PC-3 (cell line): ENCODE data around the gene SULT1A1. TPM values are rescaled to one million over a fixed set of nuclear protein-coding genes. Genes with fewer than 3 reads are reported as not detected.
A peak's percentile ranks its signal among the peaks of the same experiment; 100 is the strongest.
"Not testable (repeated sequence)": the region's sequence is repeated elsewhere in the genome, so short reads cannot be mapped to it uniquely, and the experiment has no call there.

Experiments used
- ATAC-seq: fragments of 200-7000 bp; cut with Tn5 transposase; 2 replicates; pipeline ENCODE4 v1.9.1; 2020; ENCODE audit warnings: mild to moderate bottlenecking, moderate library complexity
- BruUV-seq: library from RNA; stranded (reverse); fragments of 400-500 nt; replicated peaks from 2 replicates; lab custom pipeline; 2021; lab: Mats Ljungman, UMichigan
- CTCF ChIA-PET: fragments of 300-600 bp; sonication (Branson Sonifier 250); formaldehyde crosslinking; loops from one replicate; lab custom pipeline; 2022; ENCODE audit warnings: antibody characterized with exemption; lab: Charles Lee
- POLR2A ChIA-PET: fragments of 300-600 bp; sonication (Branson Sonifier 250); formaldehyde crosslinking; loops from one replicate; lab custom pipeline; 2022; ENCODE audit warnings: antibody characterized with exemption; ENCODE audit not compliant: unreplicated experiment; lab: Charles Lee
- DNase-seq: peaks from one replicate; pipeline ENCODE4 v3.0.0-alpha.2; 2015
- H2AFZ ChIP-seq: fragments of 300-600 bp; sonication (generic); 2 replicates; pipeline ENCODE4 v1.6.0; 2016; ENCODE audit warnings: antibody characterized with exemption, low read length
- H3F3A ChIP-seq: fragments of 300-600 bp; sonication (generic); one replicate; pipeline ENCODE4 v1.6.0; 2017; ENCODE audit warnings: antibody characterized with exemption, low read length, control low read depth, mild to moderate bottlenecking; ENCODE audit not compliant: unreplicated experiment
- H3K27ac ChIP-seq: fragments of 300-600 bp; sonication (generic); 2 replicates; pipeline ENCODE4 v1.5.1; 2016; ENCODE audit warnings: mild to moderate bottlenecking, low read length
- H3K27me3 ChIP-seq: fragments of 300-600 bp; sonication (generic); 2 replicates; pipeline ENCODE4 v1.6.1; 2016; ENCODE audit warnings: low read length, mixed read lengths
- H3K36me3 ChIP-seq: fragments of 300-600 bp; sonication (generic); 2 replicates; pipeline ENCODE4 v1.6.1; 2016; ENCODE audit warnings: low read depth, mixed run types, low read length, mixed read lengths
- H3K4me1 ChIP-seq: fragments of 300-600 bp; sonication (generic); 2 replicates; pipeline ENCODE4 v1.5.1; 2016; ENCODE audit warnings: low read length; ENCODE audit not compliant: insufficient read depth
- H3K4me2 ChIP-seq: fragments of 300-600 bp; sonication (generic); 2 replicates; pipeline ENCODE4 v1.6.0; 2016; ENCODE audit warnings: low read length
- H3K4me3 ChIP-seq: fragments of 300-600 bp; sonication (generic); 2 replicates; pipeline ENCODE4 v1.5.1; 2016; ENCODE audit warnings: mild to moderate bottlenecking, low read length, mixed read lengths
- H3K79me2 ChIP-seq: fragments of 300-600 bp; sonication (generic); 2 replicates; pipeline ENCODE4 v1.6.1; 2017; ENCODE audit warnings: low read length, mixed read lengths
- H3K9ac ChIP-seq: fragments of 300-600 bp; sonication (generic); 2 replicates; pipeline ENCODE4 v1.6.0; 2016; ENCODE audit warnings: mild to moderate bottlenecking, low read length
- H3K9me2 ChIP-seq: fragments of 300-600 bp; sonication (generic); replicated peaks from 2 replicates; pipeline ENCODE4 v1.6.1; 2016; ENCODE audit warnings: mixed run types, low read length, mixed read lengths
- H3K9me3 ChIP-seq: fragments of 300-600 bp; sonication (generic); 2 replicates; pipeline ENCODE4 v1.6.1; 2016; ENCODE audit warnings: low read length, mixed read lengths
- H4K20me1 ChIP-seq: fragments of 300-600 bp; sonication (generic); 2 replicates; pipeline ENCODE4 v1.6.1; 2016; ENCODE audit warnings: low read length, mixed read lengths
- CTCF ChIP-seq: fragments of 300-600 bp; sonication (generic); conservative IDR thresholded peaks from 2 replicates; pipeline ENCODE4 v1.5.1; 2017; ENCODE audit warnings: antibody characterized with exemption, low read depth, mild to moderate bottlenecking, low read length
- EZH2 ChIP-seq: fragments of 300-600 bp; sonication (generic); IDR thresholded peaks from one replicate; pipeline ENCODE4 v1.6.1; 2017; ENCODE audit warnings: antibody characterized with exemption, mild to moderate bottlenecking, low read length; ENCODE audit not compliant: unreplicated experiment
- EZH2phosphoT487 ChIP-seq: fragments of 300-600 bp; sonication (generic); IDR thresholded peaks from 2 replicates; pipeline ENCODE4 v1.6.1; 2018; ENCODE audit warnings: mild to moderate bottlenecking, antibody characterized with exemption, low read length, borderline replicate concordance
- intact Hi-C: fragments of 100-400 bp; cut with micrococcal nuclease; formaldehyde crosslinking; loops from 2 replicates; pipeline ENCODE4 v1.9.0; 2023
- total RNA-seq: library from RNA; depleted of rRNA; stranded (reverse); fragments of >200 nt; gene quantifications from 2 replicates; pipeline ENCODE4 v1.2.3, GENCODE V29; 2014

SULT1A1 gene
- total RNA-seq, 1 experiment from 2014 or later: 2.9 TPM

GRCh38 chr16:28616636-28617035 is 6.8 kb upstream of the SULT1A1 start:
- intact Hi-C loops: no loop called here
- no peak for ATAC-seq
- no peak for DNase-seq

GRCh38 chr16:28616224-28616577 is 6.4 kb upstream of the SULT1A1 start:
- DNase-seq, H3K27me3 ChIP-seq, H2AFZ ChIP-seq, H3K79me2 ChIP-seq, H3K9me3 ChIP-seq, H3K27ac ChIP-seq, BruUV-seq, POLR2A ChIA-PET, H4K20me1 ChIP-seq, H3K4me1 ChIP-seq, H3K4me2 ChIP-seq, intact Hi-C loops, H3K36me3 ChIP-seq, H3K9ac ChIP-seq, H3F3A ChIP-seq, H3K9me2 ChIP-seq, ATAC-seq, CTCF ChIA-PET, H3K4me3 ChIP-seq: not testable (repeated sequence)

More at GRCh38 chr16:28616636-28617035, 6.8 kb upstream of the SULT1A1 start:
- H3K27ac ChIP-seq: no peak overlapping the region
- H3K36me3 ChIP-seq: no peaks in the 10 kb centered on the region
- no peaks in the 10 kb centered on the region for H3K9me3 ChIP-seq
- no peaks in the 10 kb centered on the region for H3F3A ChIP-seq
- no TSS peak for BruUV-seq
- no peaks in the 10 kb centered on the region for H4K20me1 ChIP-seq
- no peaks in the 10 kb centered on the region for H3K9me2 ChIP-seq
- ChIA-PET CTCF (no interaction called here), POLR2A (no interaction called here)
- TF ChIP-seq CTCF (no peak), EZH2 (no peak), EZH2phosphoT487 (no peak)
- no peak overlapping the region for H3K4me2 ChIP-seq
- H2AFZ ChIP-seq: no peak overlapping the region
- no peaks in the 10 kb centered on the region for H3K4me1 ChIP-seq
- H3K27me3 ChIP-seq: no peaks in the 10 kb centered on the region
- H3K79me2 ChIP-seq: no peaks in the 10 kb centered on the region
- H3K4me3 ChIP-seq: no peak overlapping the region
- no peak overlapping the region for H3K9ac ChIP-seq

GRCh38 chr16:28615486-28616223 is 5.8 kb upstream of the SULT1A1 start:
- H3K9me3 ChIP-seq, H4K20me1 ChIP-seq, H3K27me3 ChIP-seq, CTCF ChIA-PET, H3K27ac ChIP-seq, POLR2A ChIA-PET, BruUV-seq, H3K9ac ChIP-seq, H3F3A ChIP-seq, H3K4me2 ChIP-seq, H3K9me2 ChIP-seq, ATAC-seq, H3K4me3 ChIP-seq, intact Hi-C loops, H3K4me1 ChIP-seq, H3K79me2 ChIP-seq, H3K36me3 ChIP-seq, H2AFZ ChIP-seq: not testable (repeated sequence)
- peak; percentile 46; the same call in 1 of the 2 replicates for TF ChIP-seq CTCF
- DNase-seq: peak; percentile 46

GRCh38 chr16:28614561-28614960 is 4.7 kb upstream of the SULT1A1 start:
- H4K20me1 ChIP-seq, intact Hi-C loops, ATAC-seq, H3K4me3 ChIP-seq, CTCF ChIA-PET, H2AFZ ChIP-seq, H3K9me2 ChIP-seq, H3K79me2 ChIP-seq, BruUV-seq, H3K27ac ChIP-seq, DNase-seq, H3K36me3 ChIP-seq, H3K4me1 ChIP-seq, H3K9me3 ChIP-seq, H3F3A ChIP-seq, H3K9ac ChIP-seq, H3K27me3 ChIP-seq, POLR2A ChIA-PET, H3K4me2 ChIP-seq: not testable (repeated sequence)

GRCh38 chr16:28613912-28614311 is 4.1 kb upstream of the SULT1A1 start:
- H3F3A ChIP-seq, H3K9ac ChIP-seq, H4K20me1 ChIP-seq, POLR2A ChIA-PET, H3K79me2 ChIP-seq, H3K27ac ChIP-seq, ATAC-seq, H3K4me3 ChIP-seq, H3K27me3 ChIP-seq, H2AFZ ChIP-seq, H3K9me2 ChIP-seq, intact Hi-C loops, BruUV-seq, H3K4me2 ChIP-seq, DNase-seq, CTCF ChIA-PET, H3K9me3 ChIP-seq, H3K4me1 ChIP-seq, H3K36me3 ChIP-seq: not testable (repeated sequence)
